Measurements from ENCODE around the gene TSPAN10. TPM values are rescaled to one million over a fixed set of nuclear protein-coding genes. Genes with fewer than 3 reads are reported as not detected.
A peak's percentile ranks its signal among the peaks of the same experiment; 100 is the strongest.

Gene TSPAN10
- total and polyA plus RNA-seq, 9 of the 15 experiments (the other 6 are each of a cell fraction or from before 2014, with no cell fraction given), result 0.05 to 0.31 (median 0.13) TPM; not detected in 1

GRCh38 chr17:81665205-81666091 lies 28.5 kb downstream of the TSPAN10 start (continued):
- TF ChIP-seq NONO (IDR thresholded peaks at IDR 0.05; ENCODE audit: low read depth in 2 of 2, low read length in 1 of 2) (no peak), NBN (IDR thresholded peaks at IDR 0.05; ENCODE audit: low read depth) (no peak), TSC22D4 (tag; IDR thresholded peaks at IDR 0.05) (no peak), ZNF655 (CRISPR knock-in tag; IDR thresholded peaks at IDR 0.05) (no peak), ZBTB8A (IDR thresholded peaks at IDR 0.05; ENCODE audit: partially characterized antibody) (no peak), TEAD1 (CRISPR knock-in tag; IDR thresholded peaks at IDR 0.05) (peak in 1 of 2 experiments; percentile 80; a peak in 2 of 4 replicates), CREB3L1 (IDR thresholded peaks at IDR 0.05; ENCODE audit: borderline replicate concordance, low read depth) (no peak), ZFPM2 (CRISPR knock-in tag; IDR thresholded peaks at IDR 0.05) (no peak), E4F1 (CRISPR knock-in tag; IDR thresholded peaks at IDR 0.05; ENCODE audit: borderline replicate concordance) (no peak), ZNF707 (CRISPR knock-in tag; conservative IDR thresholded peaks at IDR 0.05) (peak; percentile 49; the same call in 1 of the 2 replicates)
